ENCODE measurements around the gene UNC13A. TPM values are rescaled to one million over a fixed set of nuclear protein-coding genes. Genes with fewer than 3 reads are reported as not detected.

UNC13A gene
- total RNA-seq, 1 experiment from 2014 or later: 29.0 TPM

- H2AFZ ChIP-seq (ENCODE audit: low read depth, low read length, poor library complexity, severe bottlenecking): no peak overlapping the region
- peaks cover 8 to 19% of the 10 kb centered on the region in 2 experiments for H3K4me1 ChIP-seq (ENCODE audit: control insufficient read depth in 1 of 2, insufficient read depth in 2 of 2, low read length in 2 of 2)
- no TSS peak for BruUV-seq (replicated peaks)
- no peak overlapping the region for H3K27ac ChIP-seq (ENCODE audit: low read depth, low read length)
- no peaks in the 10 kb centered on the region for H3K27me3 ChIP-seq (ENCODE audit: insufficient read depth, low read length)
- H3K36me3 ChIP-seq (ENCODE audit: control insufficient read depth in 1 of 2, insufficient read depth in 2 of 2, low read length in 2 of 2): no peaks in the 10 kb centered on the region
- H3K9me2 ChIP-seq (ENCODE audit: insufficient read depth): no peaks in the 10 kb centered on the region
- intact Hi-C loops (cut with micrococcal nuclease): no loop called here
- H3K79me2 ChIP-seq (ENCODE audit: insufficient read depth, low read length): no peaks in the 10 kb centered on the region
- DNase-seq (ENCODE audit: low read depth, low spot score) (no peak), ATAC-seq (no peak)
- H3K9ac ChIP-seq (ENCODE audit: low read length): no peak overlapping the region
- TF ChIP-seq SIN3A (IDR thresholded peaks at IDR 0.05; ENCODE audit: low read depth): no peak
- TF ChIP-seq CTCF (IDR thresholded peaks at IDR 0.05 in 2 of 3, conservative IDR thresholded peaks at IDR 0.05 in 1 of 3; ENCODE audit: borderline replicate concordance in 1 of 3, insufficient read depth in 1 of 3, low read depth in 2 of 3, low read length in 2 of 3): no peak
- no peak for TF ChIP-seq MAX (IDR thresholded peaks at IDR 0.05)
- TF ChIP-seq TCF7L2 (IDR thresholded peaks at IDR 0.05; ENCODE audit: borderline replicate concordance, extremely low read depth, insufficient read depth, insufficient read length): no peak
- TF ChIP-seq POLR2A (IDR thresholded peaks at IDR 0.05; ENCODE audit: borderline replicate concordance, extremely low read depth, insufficient read depth, insufficient read length): no peak
- TF ChIP-seq EZH2phosphoT487 (IDR thresholded peaks at IDR 0.05; ENCODE audit: borderline replicate concordance): no peak
- TF ChIP-seq SRF (IDR thresholded peaks at IDR 0.05; ENCODE audit: low read depth): no peak
- TF ChIP-seq JUND (IDR thresholded peaks at IDR 0.05): no peak
- TF ChIP-seq CEBPB (IDR thresholded peaks at IDR 0.05; ENCODE audit: low read depth): no peak
- TF ChIP-seq RAD21 (IDR thresholded peaks at IDR 0.05; ENCODE audit: low read depth): no peak
- TF ChIP-seq ELF1 (IDR thresholded peaks at IDR 0.05; ENCODE audit: borderline replicate concordance, low read depth): no peak
- TF ChIP-seq SP1 (IDR thresholded peaks at IDR 0.05; ENCODE audit: low read depth): no peak
- no peak for TF ChIP-seq YY1 (IDR thresholded peaks at IDR 0.05; ENCODE audit: extremely low read depth, insufficient replicate concordance, low read depth, low read length)
- no peak for TF ChIP-seq EZH2 (IDR thresholded peaks at IDR 0.05)
- TF ChIP-seq FOSL1 (IDR thresholded peaks at IDR 0.05; ENCODE audit: low read depth): no peak
- TF ChIP-seq REST (IDR thresholded peaks at IDR 0.05; ENCODE audit: low read depth): no peak
- RAD21 ChIA-PET (ENCODE audit: low non-redundant PET in 1 of 2, low total read pairs in 2 of 2, uncharacterized antibody in 2 of 2, unreplicated experiment in 2 of 2): no interaction called here
- CTCF ChIA-PET: no interaction called here
- no peaks in the 10 kb centered on the region for H4K20me1 ChIP-seq (ENCODE audit: insufficient read depth)
- no peaks in the 10 kb centered on the region for H3K9me3 ChIP-seq (ENCODE audit: control insufficient read depth in 1 of 2, insufficient read depth in 1 of 2, low read depth in 1 of 2, low read length in 2 of 2)
- no peak overlapping the region for H3K4me3 ChIP-seq (replicated peaks in 1 of 2; ENCODE audit: low read depth in 1 of 2, low read length in 2 of 2)
- POLR2A ChIA-PET: no interaction called here
- no peak overlapping the region for H3K4me2 ChIP-seq (ENCODE audit: low read length)
Measured at GRCh38 chr19:17602217-17602616, 85.9 kb downstream of the UNC13A start.

All from HCT116 (cell line).